G401 (cell line): Measurements from ENCODE around the gene CD81. TPM values are rescaled to one million over a fixed set of nuclear protein-coding genes. Genes with fewer than 3 reads are reported as not detected.
A peak's percentile ranks its signal among the peaks of the same experiment; 100 is the strongest.

Experiments
- DNase-seq: peaks from one replicate; pipeline ENCODE4 v3.0.0-alpha.2; 2015; ENCODE audit warnings: low spot score
- in situ Hi-C: cut with HindIII; loops from 2 replicates; pipeline ENCODE4 v1.10.0; 2016; ENCODE audit warnings: low sequenced_read_pairs, mixed read lengths
- total RNA-seq: library from RNA; depleted of rRNA; stranded (reverse); fragments of >200 nt; shearing (Covaris generic); gene quantifications from 2 replicates; pipeline ENCODE4 v1.2.3, GENCODE V29; 2014

CD81 gene
- total RNA-seq, 1 experiment from 2014 or later = 105 TPM

- in situ Hi-C loops = no loop called here
Observed at GRCh38 chr11:2426221-2426620, 49.1 kb downstream of the CD81 start.

DNA sequence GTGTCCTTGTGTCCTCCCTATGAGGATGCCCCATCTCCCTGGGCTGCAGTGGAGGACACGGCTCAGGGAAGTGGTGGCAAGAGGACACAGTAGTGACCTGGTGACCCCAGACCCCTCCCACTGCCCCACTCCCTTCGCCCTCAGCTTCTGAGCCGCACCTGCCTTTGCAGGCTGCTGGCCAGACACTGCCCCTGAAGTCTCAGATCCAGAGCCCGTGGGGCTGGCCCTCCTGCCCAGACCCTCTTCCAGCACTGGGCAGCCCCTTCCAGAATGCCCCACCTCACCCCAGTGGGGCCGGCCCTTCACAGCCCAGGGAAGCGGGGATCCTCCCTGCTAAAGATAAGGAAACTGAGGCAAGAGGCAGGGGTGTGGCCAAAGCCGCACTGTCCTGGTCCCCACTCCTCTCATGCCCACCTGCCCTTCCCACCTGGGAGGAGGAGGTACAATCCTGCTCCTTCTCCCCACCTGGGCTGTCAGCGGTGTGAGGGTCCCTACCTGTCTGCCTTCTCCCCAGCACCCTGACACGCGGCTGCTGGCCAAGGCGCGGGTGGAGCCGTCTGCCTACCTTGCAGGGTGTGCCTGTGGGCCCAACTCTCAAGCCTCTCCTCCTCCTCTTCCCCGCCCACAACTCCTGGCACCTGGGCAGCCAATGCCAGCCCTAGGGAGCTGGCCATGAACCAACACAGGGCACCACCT lies 49.9 kb downstream of the CD81 start:
- in situ Hi-C loops = no loop called here
- DNase-seq = no peak

More at GRCh38 chr11:2426221-2426620, 49.1 kb downstream of the CD81 start:
- DNase-seq = no peak

GRCh38 chr11:2427721-2428321 lies 50.7 kb downstream of the CD81 start:
- DNase-seq = no peak
- in situ Hi-C loops = no loop called here

DNA sequence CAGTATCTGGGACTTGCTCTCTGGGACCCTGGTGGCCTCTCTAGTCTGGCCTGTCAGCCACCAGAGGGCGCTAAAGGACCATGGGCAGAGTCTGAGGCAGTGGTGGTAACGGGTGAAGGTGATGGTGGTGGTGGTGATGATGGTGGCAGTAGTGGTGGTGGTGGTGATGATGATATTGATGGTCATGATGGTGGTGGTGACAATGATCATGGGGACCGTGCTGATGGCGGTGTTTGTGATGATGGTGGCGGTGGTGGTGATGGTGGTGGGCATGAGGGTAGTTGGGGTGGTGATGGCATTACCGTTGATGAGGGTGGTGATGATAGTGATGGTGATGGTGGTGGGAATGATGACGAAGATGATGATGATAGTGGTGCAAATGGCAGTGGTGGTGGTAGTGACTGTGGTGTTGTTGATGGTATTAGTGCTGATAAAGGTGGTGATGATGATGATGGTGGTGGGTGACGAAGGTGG lies 51.2 kb downstream of the CD81 start:
- in situ Hi-C loops = no loop called here
- DNase-seq = peak; percentile 34

GRCh38 chr11:2431395-2431794 lies 54.3 kb downstream of the CD81 start:
- in situ Hi-C loops = no loop called here
- no peak for DNase-seq

GRCh38 chr11:2432171-2432621 lies 55.1 kb downstream of the CD81 start:
- in situ Hi-C loops = no loop called here

DNA sequence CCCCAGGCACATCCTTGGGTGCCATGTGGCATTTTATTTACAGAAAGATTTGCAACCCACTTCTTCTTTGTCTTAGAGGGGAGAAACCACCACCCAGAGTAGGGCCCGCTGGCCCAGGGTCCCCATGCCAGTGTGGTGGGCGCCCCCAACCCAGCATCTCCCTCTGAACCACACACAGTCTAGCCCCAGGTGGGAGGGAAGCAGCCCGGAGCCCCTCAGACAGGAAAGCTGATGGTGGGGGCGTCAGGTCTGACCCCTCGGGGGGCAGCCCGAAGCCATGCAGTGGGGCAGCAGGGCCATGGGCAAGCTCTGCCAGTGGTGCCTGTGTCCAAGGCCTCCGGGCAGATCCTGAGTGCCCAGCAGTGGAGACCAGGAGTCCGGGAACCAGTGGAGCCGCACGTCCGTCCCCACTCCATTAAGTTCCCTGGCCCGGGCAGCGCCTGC lies 55.5 kb downstream of the CD81 start:
- in situ Hi-C loops = no loop called here
- no peak for DNase-seq

More at GRCh38 chr11:2432171-2432621, 55.1 kb downstream of the CD81 start:
- no peak for DNase-seq

GRCh38 chr11:2433106-2433925 lies 56.2 kb downstream of the CD81 start:
- no peak for DNase-seq
- in situ Hi-C loops = no loop called here

- in situ Hi-C loops = no loop called here
- DNase-seq = no peak
Observed at GRCh38 chr11:2434008-2434407, 56.9 kb downstream of the CD81 start.

DNA sequence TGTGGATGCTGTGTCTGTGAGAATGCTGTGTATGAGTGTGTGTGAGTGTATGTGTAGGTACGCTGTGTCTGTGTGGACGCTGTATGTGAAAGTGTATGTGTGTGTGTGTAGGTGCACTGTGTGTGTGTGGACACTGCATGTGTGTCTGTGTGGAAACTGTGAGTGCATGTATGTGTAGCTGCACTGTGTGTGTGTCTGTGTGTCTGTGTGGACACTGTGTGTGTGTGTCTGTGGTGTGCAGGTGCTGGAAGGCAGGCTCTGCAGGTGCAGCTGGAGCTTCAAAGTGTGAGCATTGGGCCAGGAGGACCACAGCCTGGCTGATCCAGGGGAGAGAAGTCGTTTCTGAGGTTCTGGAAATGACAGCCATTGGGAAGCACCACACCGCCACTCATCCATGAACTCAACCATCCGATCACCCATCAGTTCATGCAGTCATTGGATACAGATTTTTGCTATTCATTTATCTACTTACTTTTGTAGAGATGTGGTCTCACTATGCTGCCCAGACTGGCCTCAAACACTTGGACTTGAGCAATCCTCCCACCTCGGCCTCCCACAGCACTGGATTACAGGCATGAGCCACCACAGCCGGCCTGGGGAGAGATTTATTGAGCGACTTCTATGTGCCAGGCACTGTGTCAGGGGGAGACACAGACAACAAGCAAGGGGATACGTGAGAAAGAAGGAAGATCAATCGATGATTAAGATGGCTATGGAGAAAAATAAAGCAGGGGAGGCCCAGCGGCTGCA lies 57.6 kb downstream of the CD81 start:
- no peak for DNase-seq
- in situ Hi-C loops = no loop called here

DNA sequence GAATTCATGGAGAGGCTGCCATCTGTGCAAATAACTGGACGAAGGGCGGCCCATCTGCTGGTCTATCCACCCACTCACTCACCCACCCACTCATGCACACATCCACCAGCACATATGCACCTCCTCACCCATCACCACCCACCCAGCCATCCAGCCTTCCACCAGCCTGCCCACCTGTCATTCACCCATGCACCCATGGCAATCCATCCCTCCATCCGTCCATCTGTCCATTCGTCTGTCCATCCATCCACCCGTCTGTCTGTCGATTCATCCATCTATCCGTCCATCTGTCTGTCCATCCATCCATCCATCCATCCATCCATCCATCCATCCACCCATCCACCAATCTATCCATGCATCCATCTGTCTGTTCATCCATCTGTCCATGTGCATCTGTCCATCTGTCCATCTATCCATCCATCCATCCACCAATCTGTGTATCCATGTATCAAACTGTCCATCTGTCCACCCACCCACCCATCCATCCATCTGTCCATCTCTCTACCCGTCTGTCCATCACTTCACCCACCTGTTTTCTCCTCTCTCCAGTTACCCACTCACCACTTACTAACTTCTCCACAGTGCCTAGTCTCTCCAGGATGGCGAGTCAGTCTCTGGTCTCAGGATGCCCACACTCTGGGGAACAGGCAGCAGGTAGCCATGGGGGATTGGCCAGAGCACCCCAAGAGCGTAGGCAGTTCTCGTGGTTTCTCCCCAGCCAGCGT lies 58.3 kb downstream of the CD81 start:
- in situ Hi-C loops = no loop called here
- no peak for DNase-seq

- in situ Hi-C loops = no loop called here
- DNase-seq = no peak
Observed at GRCh38 chr11:2436013-2436520, 59.0 kb downstream of the CD81 start.

DNA sequence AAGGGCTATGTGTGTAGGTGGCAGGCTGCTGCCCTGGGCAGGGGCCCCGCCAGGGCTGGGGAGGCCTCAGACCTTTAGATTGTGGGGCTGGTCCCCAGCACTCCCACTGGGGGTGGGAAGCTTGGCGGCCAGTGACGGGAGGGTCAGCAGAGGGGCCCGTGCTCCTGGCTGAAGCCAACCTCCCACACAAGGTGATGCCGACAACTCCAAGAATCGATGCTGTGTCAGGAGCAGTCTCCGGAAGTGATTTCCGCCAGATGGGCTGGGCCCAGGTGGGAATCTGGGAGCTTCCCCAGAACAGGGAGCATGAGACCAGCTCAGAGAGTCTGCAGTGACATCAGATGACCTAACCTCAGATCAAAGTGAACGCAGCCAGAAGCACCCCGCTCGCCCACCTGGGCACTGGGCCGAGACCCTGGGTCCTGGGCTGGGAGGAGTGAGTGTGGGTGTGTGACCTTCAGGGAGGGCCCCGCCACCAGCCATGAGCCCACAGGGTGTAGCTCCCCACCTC lies 59.5 kb downstream of the CD81 start:
- DNase-seq = no peak
- in situ Hi-C loops = no loop called here

DNA sequence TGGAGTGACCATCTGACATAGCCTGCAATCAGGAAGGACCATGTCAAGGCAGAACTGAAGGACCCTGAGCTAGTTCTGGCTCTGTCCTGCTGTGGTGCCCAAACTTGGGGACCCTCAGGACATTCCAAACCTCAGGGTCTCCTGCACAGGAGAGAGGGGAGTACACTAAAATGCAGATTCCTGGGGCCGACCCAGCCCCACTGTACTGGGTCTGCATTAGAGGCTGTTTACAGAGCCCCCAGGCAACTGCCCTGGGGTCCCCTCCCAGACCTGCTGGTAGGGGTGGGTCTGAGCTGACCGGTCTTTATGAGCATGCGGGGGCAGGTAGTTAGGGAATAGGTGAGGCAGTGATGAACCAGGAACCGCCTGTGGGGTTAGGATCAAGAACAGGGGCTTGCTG lies 60.4 kb downstream of the CD81 start:
- no peak for DNase-seq
- in situ Hi-C loops = no loop called here

DNA sequence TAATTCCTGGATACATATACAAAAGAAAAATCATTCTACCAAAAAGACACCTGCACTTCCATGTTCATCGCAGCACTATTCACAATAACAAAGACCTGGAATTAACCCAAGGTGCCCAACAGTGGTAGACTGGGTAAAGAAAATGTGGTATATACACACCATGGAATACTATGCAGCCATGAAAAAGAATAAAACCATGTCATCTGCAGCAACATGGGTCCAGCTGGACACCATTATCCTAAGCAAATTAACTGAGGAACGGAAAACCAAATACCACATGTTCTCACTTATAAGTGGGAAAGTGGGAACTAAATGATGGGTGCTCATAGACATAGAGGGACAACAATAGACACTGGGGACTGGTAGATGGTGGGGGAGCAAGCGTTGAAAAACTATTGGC lies 62.7 kb downstream of the CD81 start:
- no peak for DNase-seq
- in situ Hi-C loops = no loop called here

DNA sequence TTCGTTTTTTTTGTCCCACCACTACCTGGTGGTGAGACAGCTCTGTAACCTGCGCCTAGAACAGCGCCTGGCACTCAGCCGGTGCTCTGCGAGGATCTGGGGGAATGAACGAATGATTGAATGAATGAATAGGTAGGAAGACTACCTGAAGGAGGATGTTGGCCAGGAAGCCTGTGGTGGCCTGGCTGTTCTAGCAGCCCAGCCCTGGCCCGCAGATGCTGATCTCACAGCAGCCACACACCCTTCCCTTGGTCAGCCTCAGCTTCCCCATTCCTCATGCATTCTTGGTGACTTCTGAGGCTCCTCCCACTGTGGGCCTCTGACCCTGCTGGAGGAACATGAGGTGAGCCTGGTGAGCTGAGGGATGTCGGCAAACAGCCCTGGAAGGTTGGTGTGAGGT lies 63.5 kb downstream of the CD81 start:
- no peak for DNase-seq

GRCh38 chr11:2441171-2441570 lies 64.1 kb downstream of the CD81 start:
- in situ Hi-C loops = no loop called here
- no peak for DNase-seq

More for the DNA sequence above, 63.5 kb downstream of the CD81 start:
- in situ Hi-C loops = no loop called here

GRCh38 chr11:2442589-2442988 lies 65.5 kb downstream of the CD81 start:
- no peak for DNase-seq
- in situ Hi-C loops = no loop called here
